ENCODE results near the gene ARID3A.

The ARID3A gene

GRCh38 chr19:1002600-1002999, 76.8 kb downstream of the ARID3A start:
- Histone ChIP-seq H3K36me3 (ENCODE audit: insufficient read depth, low read length) (no peaks in the 10 kb centered on the region), H3K4me1 (ENCODE audit: insufficient read depth, low read length) (no peaks in the 10 kb centered on the region), H3K9me3 (ENCODE audit: control insufficient read depth, insufficient read depth, low read length) (no peaks in the 10 kb centered on the region), H3K9ac (ENCODE audit: low read depth, low read length) (no peak overlapping the region)

DNA sequence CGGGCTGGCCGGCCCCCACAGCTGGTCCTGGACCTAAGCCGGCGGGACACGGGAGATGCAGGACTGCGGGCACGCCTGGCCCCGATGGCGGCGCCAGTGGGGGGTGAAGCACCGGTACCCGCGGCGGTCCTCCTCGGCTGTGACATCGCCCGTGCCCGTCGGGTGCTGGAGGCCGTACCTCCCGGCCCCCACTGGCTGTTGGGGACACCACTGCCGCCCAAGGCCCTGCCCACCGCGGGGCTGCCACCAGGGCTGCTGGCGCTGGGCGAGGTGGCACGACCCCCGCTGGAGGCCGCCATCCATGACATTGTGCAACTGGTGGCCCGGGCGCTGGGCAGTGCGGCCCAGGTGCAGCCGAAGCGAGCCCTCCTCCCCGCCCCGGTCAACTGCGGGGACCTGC, 77.4 kb downstream of the ARID3A start:
- Histone ChIP-seq H3K9me3 (ENCODE audit: control insufficient read depth, insufficient read depth, low read length) (no peaks in the 10 kb centered on the region), H3K4me1 (ENCODE audit: insufficient read depth, low read length) (no peaks in the 10 kb centered on the region)

GRCh38 chr19:1004204-1004802, 78.5 kb downstream of the ARID3A start:
- H3K36me3 ChIP-seq (ENCODE audit: insufficient read depth, low read length), result no peaks in the 10 kb centered on the region
- H3K9ac ChIP-seq (ENCODE audit: low read depth, low read length), result no peak overlapping the region
- H3K4me1 ChIP-seq (ENCODE audit: insufficient read depth, low read length), result no peaks in the 10 kb centered on the region
- no peaks in the 10 kb centered on the region for H3K9me3 ChIP-seq (ENCODE audit: control insufficient read depth, insufficient read depth, low read length)

More for the DNA sequence above, 77.4 kb downstream of the ARID3A start:
- Histone ChIP-seq H3K36me3 (ENCODE audit: insufficient read depth, low read length) (no peaks in the 10 kb centered on the region), H3K9ac (ENCODE audit: low read depth, low read length) (no peak overlapping the region)

DNA sequence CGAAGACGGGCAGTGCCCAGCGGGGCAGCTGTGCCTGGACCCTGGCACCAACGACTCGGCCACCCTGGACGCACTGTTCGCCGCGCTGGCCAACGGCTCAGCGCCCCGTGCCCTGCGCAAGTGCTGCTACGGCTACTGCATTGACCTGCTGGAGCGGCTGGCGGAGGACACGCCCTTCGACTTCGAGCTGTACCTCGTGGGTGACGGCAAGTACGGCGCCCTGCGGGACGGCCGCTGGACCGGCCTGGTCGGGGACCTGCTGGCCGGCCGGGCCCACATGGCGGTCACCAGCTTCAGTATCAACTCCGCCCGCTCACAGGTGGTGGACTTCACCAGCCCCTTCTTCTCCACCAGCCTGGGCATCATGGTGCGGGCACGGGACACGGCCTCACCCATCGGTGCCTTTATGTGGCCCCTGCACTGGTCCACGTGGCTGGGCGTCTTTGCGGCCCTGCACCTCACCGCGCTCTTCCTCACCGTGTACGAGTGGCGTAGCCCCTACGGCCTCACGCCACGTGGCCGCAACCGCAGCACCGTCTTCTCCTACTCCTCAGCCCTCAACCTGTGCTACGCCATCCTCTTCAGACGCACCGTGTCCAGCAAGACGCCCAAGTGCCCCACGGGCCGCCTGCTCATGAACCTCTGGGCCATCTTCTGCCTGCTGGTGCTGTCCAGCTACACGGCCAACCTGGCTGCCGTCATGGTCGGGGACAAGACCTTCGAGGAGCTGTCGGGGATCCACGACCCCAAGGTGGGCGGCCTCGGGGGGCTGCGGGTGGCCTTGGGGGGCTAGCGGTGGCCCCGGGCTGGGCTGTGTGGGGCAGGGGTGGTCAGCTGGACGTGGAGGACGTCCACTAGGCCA, 79.2 kb downstream of the ARID3A start:
- H3K9me3 ChIP-seq (ENCODE audit: control insufficient read depth, insufficient read depth, low read length), result no peaks in the 10 kb centered on the region
- no peaks in the 10 kb centered on the region for H3K4me1 ChIP-seq (ENCODE audit: insufficient read depth, low read length)
- H3K9ac ChIP-seq (ENCODE audit: low read depth, low read length), result no peak overlapping the region
- no peaks in the 10 kb centered on the region for H3K36me3 ChIP-seq (ENCODE audit: insufficient read depth, low read length)

- H3K36me3 ChIP-seq (ENCODE audit: insufficient read depth, low read length), result no peaks in the 10 kb centered on the region
- no peaks in the 10 kb centered on the region for H3K4me1 ChIP-seq (ENCODE audit: insufficient read depth, low read length)
- no peak overlapping the region for H3K9ac ChIP-seq (ENCODE audit: low read depth, low read length)
- no peaks in the 10 kb centered on the region for H3K9me3 ChIP-seq (ENCODE audit: control insufficient read depth, insufficient read depth, low read length)
Measured at GRCh38 chr19:1006711-1007398, 81.0 kb downstream of the ARID3A start.

DNA sequence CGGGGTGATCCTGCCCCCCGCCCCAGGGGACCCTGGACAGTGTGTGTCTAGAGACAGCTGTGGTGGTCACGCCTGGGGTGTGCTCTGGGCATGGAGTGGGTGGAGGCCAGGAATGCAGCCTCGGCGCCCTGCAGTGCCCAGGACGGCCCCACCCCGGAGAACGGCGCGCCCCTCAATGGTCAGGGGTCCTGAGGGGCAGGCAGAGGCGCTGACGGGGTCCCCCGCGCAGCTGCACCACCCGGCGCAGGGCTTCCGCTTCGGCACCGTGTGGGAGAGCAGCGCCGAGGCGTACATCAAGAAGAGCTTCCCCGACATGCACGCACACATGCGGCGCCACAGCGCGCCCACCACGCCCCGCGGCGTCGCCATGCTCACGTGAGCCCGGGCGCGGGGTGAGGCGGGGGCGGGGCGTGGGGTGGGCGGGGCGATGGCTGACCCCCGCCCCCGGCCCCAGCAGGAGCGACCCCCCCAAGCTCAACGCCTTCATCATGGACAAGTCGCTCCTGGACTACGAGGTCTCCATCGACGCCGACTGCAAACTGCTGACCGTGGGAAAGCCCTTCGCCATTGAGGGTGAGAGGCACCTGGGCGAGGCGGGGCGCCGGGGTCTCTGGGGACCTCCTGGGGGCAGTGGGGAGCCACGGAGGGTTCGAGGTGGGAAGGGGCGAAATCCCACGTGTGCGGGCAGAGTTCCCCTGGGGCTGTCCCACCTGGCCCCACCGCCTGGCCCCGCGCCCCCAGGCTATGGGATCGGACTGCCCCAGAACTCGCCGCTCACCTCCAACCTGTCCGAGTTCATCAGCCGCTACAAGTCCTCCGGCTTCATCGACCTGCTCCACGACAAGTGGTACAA, 81.8 kb downstream of the ARID3A start:
- Histone ChIP-seq H3K9me3 (ENCODE audit: control insufficient read depth, insufficient read depth, low read length) (no peaks in the 10 kb centered on the region), H3K4me1 (ENCODE audit: insufficient read depth, low read length) (no peaks in the 10 kb centered on the region), H3K9ac (ENCODE audit: low read depth, low read length) (no peak overlapping the region), H3K36me3 (ENCODE audit: insufficient read depth, low read length) (no peaks in the 10 kb centered on the region)

GRCh38 chr19:1008268-1009040, 82.6 kb downstream of the ARID3A start:
- no peak overlapping the region for H3K9ac ChIP-seq (ENCODE audit: low read depth, low read length)
- no peaks in the 10 kb centered on the region for H3K9me3 ChIP-seq (ENCODE audit: control insufficient read depth, insufficient read depth, low read length)
- no peaks in the 10 kb centered on the region for H3K4me1 ChIP-seq (ENCODE audit: insufficient read depth, low read length)
- H3K36me3 ChIP-seq (ENCODE audit: insufficient read depth, low read length), result no peaks in the 10 kb centered on the region

- Histone ChIP-seq H3K9me3 (ENCODE audit: control insufficient read depth, insufficient read depth, low read length) (no peaks in the 10 kb centered on the region), H3K36me3 (ENCODE audit: insufficient read depth, low read length) (no peaks in the 10 kb centered on the region), H3K9ac (ENCODE audit: low read depth, low read length) (no peak overlapping the region), H3K4me1 (ENCODE audit: insufficient read depth, low read length) (no peaks in the 10 kb centered on the region)
Measured at GRCh38 chr19:1009041-1009980, 83.5 kb downstream of the ARID3A start.

GRCh38 chr19:1009981-1010538, 84.2 kb downstream of the ARID3A start:
- H3K9ac ChIP-seq (ENCODE audit: low read depth, low read length), result no peak overlapping the region
- H3K36me3 ChIP-seq (ENCODE audit: insufficient read depth, low read length), result no peaks in the 10 kb centered on the region
- no peaks in the 10 kb centered on the region for H3K9me3 ChIP-seq (ENCODE audit: control insufficient read depth, insufficient read depth, low read length)
- no peaks in the 10 kb centered on the region for H3K4me1 ChIP-seq (ENCODE audit: insufficient read depth, low read length)

DNA sequence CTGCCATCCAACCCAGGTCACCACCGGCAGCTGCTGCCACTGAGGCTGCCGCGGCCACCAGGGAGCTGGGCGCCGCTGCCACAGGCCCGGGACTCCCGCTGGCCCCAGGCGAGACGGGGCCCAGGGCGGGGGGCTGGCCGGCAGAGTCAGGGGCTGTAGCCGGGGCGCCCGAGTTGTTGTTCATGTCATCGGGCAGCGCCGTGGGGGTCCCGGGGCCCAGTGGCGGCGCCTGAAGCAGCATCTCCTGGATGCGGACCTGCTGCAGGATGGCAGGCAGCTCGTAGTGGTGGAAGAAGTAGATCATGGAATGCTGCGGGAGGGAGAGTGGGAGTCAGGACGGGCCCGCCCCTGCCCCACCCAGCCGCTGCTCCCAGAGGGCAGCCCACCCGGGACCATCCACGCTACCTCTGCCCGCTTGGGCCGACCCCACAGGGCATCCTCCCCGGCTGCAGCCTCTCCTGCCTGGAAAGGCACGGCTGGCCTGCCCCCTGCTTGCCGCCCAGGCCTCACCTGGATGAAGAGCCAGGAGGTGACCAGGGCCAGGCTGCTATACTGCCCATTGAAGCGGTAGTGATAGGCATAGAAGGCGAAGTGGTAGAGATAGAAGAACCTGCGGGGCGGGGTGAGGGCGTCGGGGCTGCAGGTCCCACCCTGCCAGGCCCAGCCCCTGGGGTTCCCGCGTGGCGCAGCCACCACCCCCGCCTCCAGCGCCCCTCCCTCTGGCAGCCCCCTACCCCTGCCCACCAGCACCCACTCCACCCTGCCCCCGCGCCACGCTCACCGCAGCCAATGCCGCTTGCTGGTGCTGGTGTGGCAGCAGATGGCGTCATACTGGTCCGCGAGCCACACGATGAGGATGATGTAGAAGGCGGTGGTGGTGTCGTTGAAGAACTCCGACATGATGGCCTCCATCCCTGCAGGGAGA, 85.0 kb downstream of the ARID3A start:
- no peaks in the 10 kb centered on the region for H3K9me3 ChIP-seq (ENCODE audit: control insufficient read depth, insufficient read depth, low read length)
- no peaks in the 10 kb centered on the region for H3K4me1 ChIP-seq (ENCODE audit: insufficient read depth, low read length)
- no peaks in the 10 kb centered on the region for H3K36me3 ChIP-seq (ENCODE audit: insufficient read depth, low read length)
- H3K9ac ChIP-seq (ENCODE audit: low read depth, low read length), result no peak overlapping the region

- H3K4me1 ChIP-seq (ENCODE audit: insufficient read depth, low read length), result peaks cover 7% of the 10 kb centered on the region
- no peaks in the 10 kb centered on the region for H3K36me3 ChIP-seq (ENCODE audit: insufficient read depth, low read length)
- no peak overlapping the region for H3K9ac ChIP-seq (ENCODE audit: low read depth, low read length)
- no peaks in the 10 kb centered on the region for H3K9me3 ChIP-seq (ENCODE audit: control insufficient read depth, insufficient read depth, low read length)
Measured at GRCh38 chr19:1011831-1012333, 86.0 kb downstream of the ARID3A start.

GRCh38 chr19:1012334-1012733, 86.5 kb downstream of the ARID3A start:
- Histone ChIP-seq H3K36me3 (ENCODE audit: insufficient read depth, low read length) (no peaks in the 10 kb centered on the region), H3K9me3 (ENCODE audit: control insufficient read depth, insufficient read depth, low read length) (no peaks in the 10 kb centered on the region), H3K4me1 (ENCODE audit: insufficient read depth, low read length) (peaks cover 11% of the 10 kb centered on the region), H3K9ac (ENCODE audit: low read depth, low read length) (no peak overlapping the region)
